Ovary (tissue), 3 donors: ENCODE data around the gene CENPS.

ENCODE experiments used
- EP300 ChIP-seq: sonication (generic); formaldehyde crosslinking; IDR thresholded peaks from one replicate; pipeline ENCODE4 v1.6.1; 2017; ENCODE audit warnings: antibody characterized with exemption
- POLR2A ChIP-seq: fragments of 450-650 bp; IDR thresholded peaks from one replicate; pipeline ENCODE4 v1.6.1; 2017; ENCODE audit warnings: antibody characterized with exemption, mild to moderate bottlenecking, moderate library complexity
- TF ChIP-seq, protein P1 (sequence below), 3 donors: fragments of 450-650 bp in 2 of 3; fragments of 200-600 bp in 1 of 3; IDR thresholded peaks; one replicate each; pipeline versions ENCODE4 v1.5.1 to v1.8.0; 2016 to 2022; ENCODE audit warnings: antibody characterized with exemption in 3 of 3, mild to moderate bottlenecking in 1 of 3
- donor health status: DM: no; HTN: no; CAD: no.

DNA sequence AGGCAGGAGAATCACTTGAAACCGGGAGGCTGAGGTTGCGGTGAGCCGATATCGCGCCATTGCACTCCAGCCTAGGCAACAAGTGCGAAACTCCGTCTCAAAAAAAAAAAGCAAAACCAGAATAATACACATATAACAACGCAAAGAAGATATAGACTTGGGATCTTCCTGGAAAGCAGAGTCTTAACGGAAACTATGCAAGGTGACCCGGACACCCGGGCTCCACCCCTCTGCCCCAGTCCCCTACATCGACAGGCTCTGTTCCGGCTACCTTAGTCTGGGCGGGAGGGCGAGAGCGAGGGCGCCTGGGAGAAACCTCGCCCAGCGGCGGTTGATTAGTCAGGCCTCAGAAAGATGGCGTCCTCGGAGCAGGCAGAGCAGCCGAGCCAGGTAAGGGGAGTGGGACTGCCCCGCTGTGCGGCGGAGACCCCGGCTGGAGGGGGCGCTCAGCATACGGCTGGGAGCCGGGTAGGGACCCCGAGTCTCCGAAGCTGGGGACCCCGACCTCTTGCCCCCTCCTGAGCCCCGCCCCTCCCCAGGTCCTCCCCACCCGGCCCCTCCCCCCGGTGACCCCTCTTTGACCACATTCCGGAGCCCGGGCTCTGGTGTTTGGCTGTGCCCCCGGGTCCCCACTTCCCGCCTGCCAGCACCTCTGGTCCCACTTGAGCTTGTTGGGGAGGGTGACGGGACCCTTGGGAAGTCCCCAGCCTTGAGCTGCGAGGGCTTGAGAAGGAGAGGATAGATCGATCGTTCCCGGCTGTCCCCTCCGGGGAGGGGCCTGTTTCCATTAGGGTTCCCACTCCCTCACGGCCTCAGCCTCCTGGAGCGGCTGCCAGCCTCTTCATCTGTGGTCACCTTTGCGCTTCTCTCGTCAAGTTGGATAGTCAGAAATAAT, 44.6 kb downstream of the CENPS start, which contains the start of gene PEX14:
- TF ChIP-seq EP300 (no peak), POLR2A (peak; percentile 40)
- TF ChIP-seq, protein P1, sequence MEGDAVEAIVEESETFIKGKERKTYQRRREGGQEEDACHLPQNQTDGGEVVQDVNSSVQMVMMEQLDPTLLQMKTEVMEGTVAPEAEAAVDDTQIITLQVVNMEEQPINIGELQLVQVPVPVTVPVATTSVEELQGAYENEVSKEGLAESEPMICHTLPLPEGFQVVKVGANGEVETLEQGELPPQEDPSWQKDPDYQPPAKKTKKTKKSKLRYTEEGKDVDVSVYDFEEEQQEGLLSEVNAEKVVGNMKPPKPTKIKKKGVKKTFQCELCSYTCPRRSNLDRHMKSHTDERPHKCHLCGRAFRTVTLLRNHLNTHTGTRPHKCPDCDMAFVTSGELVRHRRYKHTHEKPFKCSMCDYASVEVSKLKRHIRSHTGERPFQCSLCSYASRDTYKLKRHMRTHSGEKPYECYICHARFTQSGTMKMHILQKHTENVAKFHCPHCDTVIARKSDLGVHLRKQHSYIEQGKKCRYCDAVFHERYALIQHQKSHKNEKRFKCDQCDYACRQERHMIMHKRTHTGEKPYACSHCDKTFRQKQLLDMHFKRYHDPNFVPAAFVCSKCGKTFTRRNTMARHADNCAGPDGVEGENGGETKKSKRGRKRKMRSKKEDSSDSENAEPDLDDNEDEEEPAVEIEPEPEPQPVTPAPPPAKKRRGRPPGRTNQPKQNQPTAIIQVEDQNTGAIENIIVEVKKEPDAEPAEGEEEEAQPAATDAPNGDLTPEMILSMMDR (IDR thresholded peaks at IDR 0.05), result no peak
